Right kidney (tissue), 9 donors: Measurements from ENCODE around the gene BEND3.
"Not testable (repeated sequence)": the region's sequence is repeated elsewhere in the genome, so short reads cannot be mapped to it uniquely, and the experiment has no call there.

ENCODE experiments used
- DNase-seq: peaks from one replicate; pipeline ENCODE4 v3.0.0-alpha.2; 2016
- long read RNA-seq, 8 donors: transcript quantifications; one replicate each; lab custom pipeline, GENCODE V29; 2026

BEND3 gene
- long read RNA-seq, donor 1, full-length matches to known transcripts: 1 of 1 reads
- long read RNA-seq, donor 1, partial matches to known transcripts: 0 of 1 reads
- long read RNA-seq, donor 1, other reads (novel, unspliced or antisense): 0 of 1 reads
- long read RNA-seq, donor 2: 0 reads
- long read RNA-seq, donor 3: 0 reads
- long read RNA-seq, donor 4, full-length matches to known transcripts: 4 of 4 reads
- long read RNA-seq, donor 4, partial matches to known transcripts: 0 of 4 reads
- long read RNA-seq, donor 4, other reads (novel, unspliced or antisense): 0 of 4 reads
- long read RNA-seq, donor 5, full-length matches to known transcripts: 1 of 1 reads
- long read RNA-seq, donor 5, partial matches to known transcripts: 0 of 1 reads
- long read RNA-seq, donor 5, other reads (novel, unspliced or antisense): 0 of 1 reads
- long read RNA-seq, donor 6, full-length matches to known transcripts: 1 of 1 reads
- long read RNA-seq, donor 6, partial matches to known transcripts: 0 of 1 reads
- long read RNA-seq, donor 6, other reads (novel, unspliced or antisense): 0 of 1 reads
- long read RNA-seq, donor 7, full-length matches to known transcripts: 7 of 7 reads
- long read RNA-seq, donor 7, partial matches to known transcripts: 0 of 7 reads
- long read RNA-seq, donor 7, other reads (novel, unspliced or antisense): 0 of 7 reads
- long read RNA-seq, donor 8, full-length matches to known transcripts: 1 of 1 reads
- long read RNA-seq, donor 8, partial matches to known transcripts: 0 of 1 reads
- long read RNA-seq, donor 8, other reads (novel, unspliced or antisense): 0 of 1 reads

GRCh38 chr6:107114926-107115694, at the start of gene BEND3:
Gene BEND3 (minus strand): TSS chr6:107115515. CDS start chr6:107099285, 16,230 bp downstream.
- no peak for DNase-seq

GRCh38 chr6:107164299-107164698, 49.0 kb upstream of the BEND3 start:
- DNase-seq: not testable (repeated sequence)

DNA sequence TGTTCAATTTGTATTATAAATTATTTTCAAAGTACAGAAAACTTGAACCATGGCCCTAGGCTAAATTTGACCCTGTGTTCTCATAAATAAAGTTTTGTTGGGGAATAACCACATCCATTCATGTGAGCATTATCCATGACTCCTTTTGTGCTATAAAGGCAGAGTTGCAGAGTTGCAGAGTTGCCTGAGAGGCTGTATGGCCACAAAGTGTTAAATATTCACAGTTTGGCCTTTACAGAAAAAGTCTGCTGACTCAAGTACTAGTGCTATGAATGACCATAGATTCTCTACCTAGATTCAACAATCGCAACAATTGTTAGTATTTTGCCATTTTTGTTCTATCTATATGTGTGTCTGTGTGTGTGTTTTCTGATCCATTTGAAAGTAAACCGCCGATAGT, 46.2 kb upstream of the BEND3 start:
- DNase-seq: no peak

- no peak for DNase-seq
These were observed 41.3 kb upstream of the BEND3 start for GRCh38 chr6:107156617-107157016.

DNA sequence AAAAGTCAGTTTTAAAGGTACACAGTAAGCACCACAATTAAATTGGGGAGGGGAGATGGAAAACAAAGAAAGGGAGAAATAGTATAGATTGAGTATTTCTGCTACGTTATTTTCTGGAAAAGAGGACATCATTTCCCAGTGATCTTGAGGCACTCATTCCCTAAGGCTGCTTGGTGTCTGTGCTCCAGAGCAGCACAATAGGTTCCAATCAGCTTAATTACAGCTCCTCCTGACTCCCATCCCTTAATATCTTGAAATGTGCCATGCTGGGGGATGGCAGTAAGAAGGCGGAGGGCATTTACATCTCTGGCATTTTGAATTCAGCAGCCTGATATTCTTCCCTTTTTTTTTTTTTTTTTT, 39.5 kb upstream of the BEND3 start:
- peak; percentile 40 for DNase-seq

DNA sequence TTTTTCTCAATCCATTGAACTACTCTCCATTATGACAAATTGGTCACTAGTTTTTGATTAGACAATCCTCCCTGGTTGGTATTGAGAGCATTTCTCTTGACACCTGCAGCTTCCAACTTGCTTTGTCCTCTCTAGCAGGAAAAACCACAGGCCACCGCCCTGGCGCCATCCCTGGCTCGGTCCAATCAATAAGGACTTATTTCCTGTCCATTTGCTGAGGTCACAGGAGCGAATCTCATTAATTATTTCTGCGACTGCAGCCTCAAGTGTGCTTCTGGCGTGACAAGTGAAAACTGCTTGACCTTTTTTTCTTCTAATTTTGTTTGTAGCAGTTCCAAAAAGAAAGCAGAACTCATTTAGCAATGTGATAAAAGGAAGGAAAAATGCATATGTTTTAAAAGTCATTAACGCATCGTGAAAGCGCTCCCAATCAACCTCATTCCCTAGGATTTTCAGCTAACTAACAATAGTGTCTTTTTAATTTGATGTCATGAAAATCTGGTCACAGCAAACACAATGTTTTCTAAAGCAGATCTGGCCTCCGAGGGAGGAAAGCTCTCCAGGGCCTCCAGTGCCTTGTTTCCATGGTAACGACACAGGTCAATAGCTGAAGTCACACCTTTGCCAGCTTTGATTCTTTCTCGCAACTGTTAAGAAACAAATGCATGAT, 39.0 kb upstream of the BEND3 start:
- peak; percentile 39 for DNase-seq

DNA sequence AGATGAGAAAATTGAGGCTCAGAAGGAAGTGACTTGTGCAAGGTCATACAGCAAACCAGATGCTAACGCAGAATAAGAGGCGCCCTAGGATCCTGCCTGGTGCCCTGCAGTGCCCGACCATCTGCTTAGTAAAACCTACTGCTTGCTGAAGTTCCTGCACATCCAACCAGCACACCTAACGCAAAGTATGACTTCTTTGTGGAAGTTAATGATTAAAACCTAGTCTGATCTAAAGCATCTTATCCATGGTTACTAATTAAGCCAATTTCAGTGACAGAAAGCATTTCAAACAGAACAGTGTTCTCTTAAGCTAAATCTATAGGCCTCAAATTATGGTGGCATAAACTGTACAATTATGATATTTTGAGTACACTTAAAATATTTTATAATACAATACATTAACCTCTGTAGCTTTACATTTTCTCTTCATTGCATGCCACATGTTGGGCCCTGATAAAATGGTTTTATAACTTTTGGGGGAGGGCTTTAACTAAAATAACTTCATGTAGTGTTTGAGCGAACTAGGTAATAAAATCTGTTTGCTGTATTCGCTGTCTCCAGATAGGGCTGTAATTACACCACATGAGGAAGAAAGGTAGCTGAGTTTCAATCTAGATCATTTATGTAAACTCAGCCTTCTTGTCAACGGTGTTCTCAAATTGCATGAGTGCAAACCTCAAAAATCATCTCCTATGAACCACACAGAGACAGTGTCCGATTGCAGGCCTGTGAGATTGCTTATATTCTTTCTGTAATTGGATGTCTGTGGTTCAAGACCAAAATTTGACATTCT, 37.5 kb upstream of the BEND3 start:
- DNase-seq: peak; percentile 31

GRCh38 chr6:107144666-107145065, 29.4 kb upstream of the BEND3 start:
- DNase-seq: no peak

- no peak for DNase-seq
These were observed 28.7 kb upstream of the BEND3 start for GRCh38 chr6:107144014-107144413.

DNA sequence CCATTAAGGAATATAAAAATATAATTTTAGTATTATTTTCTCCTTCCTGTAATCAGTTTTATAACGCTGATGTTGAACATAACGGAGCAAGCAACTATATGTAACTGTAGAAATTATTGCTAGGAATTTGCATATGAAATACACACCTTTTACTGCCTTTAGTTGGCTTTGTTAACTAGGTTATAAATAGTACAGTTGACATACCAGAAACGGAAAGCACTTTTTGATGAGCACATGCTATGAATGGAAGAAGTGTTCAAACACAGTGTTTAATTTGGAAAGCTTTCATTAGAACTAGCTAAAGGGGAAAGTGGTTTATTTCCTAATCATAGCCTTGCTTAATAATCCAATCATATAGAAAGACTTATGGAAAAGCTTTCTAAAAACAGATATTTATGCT, 25.3 kb upstream of the BEND3 start:
- no peak for DNase-seq

- not testable (repeated sequence) for DNase-seq
These were observed 21.0 kb upstream of the BEND3 start for GRCh38 chr6:107136324-107136723.

GRCh38 chr6:107135048-107135680, 19.8 kb upstream of the BEND3 start:
- DNase-seq: not testable (repeated sequence)

- peak; percentile 55 for DNase-seq
These were observed 17.1 kb upstream of the BEND3 start for GRCh38 chr6:107132330-107132954.

GRCh38 chr6:107129370-107129925, 14.1 kb upstream of the BEND3 start:
- DNase-seq: no peak

- no peak for DNase-seq
These were observed 13.3 kb upstream of the BEND3 start for GRCh38 chr6:107128577-107128976.

GRCh38 chr6:107128175-107128574, 12.9 kb upstream of the BEND3 start:
- DNase-seq: no peak

DNA sequence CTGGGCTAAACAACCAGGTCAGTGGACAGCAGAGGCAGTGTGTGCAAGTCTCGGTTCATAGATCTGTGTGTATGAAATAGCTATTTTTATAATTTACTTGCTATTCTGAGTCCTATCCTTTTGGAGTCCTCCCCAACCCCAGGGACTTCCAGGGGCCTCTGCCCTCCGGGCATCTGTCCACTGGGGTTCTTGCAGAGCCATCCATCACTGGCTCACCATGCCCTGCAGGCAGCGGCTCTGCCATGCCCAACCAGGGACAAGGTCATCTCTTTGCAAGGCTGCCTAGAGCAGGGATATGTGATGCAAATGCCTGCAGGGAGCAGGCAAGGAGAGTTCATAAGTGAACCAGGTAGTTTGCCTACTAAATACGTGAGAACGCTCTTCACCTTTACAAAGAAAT, 10.5 kb upstream of the BEND3 start:
- no peak for DNase-seq

GRCh38 chr6:107124934-107125348, 9.6 kb upstream of the BEND3 start:
- DNase-seq: no peak

GRCh38 chr6:107123501-107123900, 8.2 kb upstream of the BEND3 start:
- no peak for DNase-seq

- DNase-seq: no peak
These were observed 7.4 kb upstream of the BEND3 start for GRCh38 chr6:107122748-107123147.
